GM12878 (cell line): ENCODE data around the gene UBR7. TPM values are rescaled to one million over a fixed set of nuclear protein-coding genes. Genes with fewer than 3 reads are reported as not detected.

Experiments
- ATAC-seq: fragments of 200-7000 bp; cut with Tn5 transposase; 3 replicates; pipeline ENCODE4 v1.9.1; 2020; ENCODE audit warnings: mild to moderate bottlenecking, moderate library complexity
- BruUV-seq: library from RNA; stranded (reverse); fragments of 400-500 nt; replicated peaks from 2 replicates; lab custom pipeline; 2021; lab: Mats Ljungman, UMichigan
- CTCF ChIA-PET: fragments of 300-600 bp; sonication (Branson Sonifier 250); formaldehyde crosslinking; extraction: SDS; loops from one replicate; lab custom pipeline; 2021; ENCODE audit warnings: inconsistent platforms; lab: Yijun Ruan, JAX
- POLR2A ChIA-PET: fragments of 350-600 bp; formaldehyde crosslinking; extraction: SDS; loops from one replicate; lab custom pipeline; 2021; ENCODE audit warnings: inconsistent platforms; lab: Charles Lee
- RAD21 ChIA-PET: fragments of 300-600 bp; sonication (Branson Sonifier 250); formaldehyde crosslinking; loops from one replicate; lab custom pipeline; 2023; ENCODE audit warnings: antibody characterized with exemption; ENCODE audit not compliant: unreplicated experiment; lab: Charles Lee
- SMC1A ChIA-PET: fragments of 300-600 bp; sonication (Branson Sonifier 250); formaldehyde crosslinking; loops from one replicate; lab custom pipeline; 2023; ENCODE audit not compliant: unreplicated experiment, uncharacterized antibody; lab: Charles Lee
- DNase-seq: peaks from one replicate; pipeline ENCODE4 v3.0.0-alpha.2; 2011; ENCODE audit warnings: low read depth, low spot score
- FAIRE-seq: peaks from 3 replicates; lab custom pipeline; 2011; peaks lifted over from hg19 to GRCh38; lab: Jason Lieb, UNC
- H2AFZ ChIP-seq: 2 replicates; pipeline ENCODE4 v1.6.0; 2011; ENCODE audit warnings: low read depth, low read length, control low read depth; ENCODE audit not compliant: control insufficient read depth
- H3K27ac ChIP-seq: 2 replicates; pipeline ENCODE4 v1.5.1; 2011; ENCODE audit warnings: control low read depth; ENCODE audit not compliant: control insufficient read depth, insufficient read depth
- H3K27me3 ChIP-seq, 2 experiments: replicated peaks in 1 of 2; 2 replicates each; pipeline versions ENCODE4 v1.6.0 to v1.6.1; 2011; ENCODE audit warnings: low read length in 1 of 2; ENCODE audit not compliant: control insufficient read depth in 2 of 2, insufficient read depth in 2 of 2
- H3K36me3 ChIP-seq, 2 experiments: 2 replicates each; pipeline ENCODE4 v1.5.1; 2011; ENCODE audit warnings: low read length in 1 of 2; ENCODE audit not compliant: control insufficient read depth in 2 of 2, insufficient read depth in 2 of 2
- H3K4me1 ChIP-seq: 2 replicates; pipeline ENCODE4 v1.6.1; 2011; ENCODE audit warnings: mild to moderate bottlenecking, low read length, moderate library complexity, mixed read lengths; ENCODE audit not compliant: control insufficient read depth, insufficient read depth
- H3K4me2 ChIP-seq: 2 replicates; pipeline ENCODE4 v1.6.0; 2011; ENCODE audit warnings: control low read depth; ENCODE audit not compliant: control insufficient read depth, insufficient read depth
- H3K4me3 ChIP-seq: fragments of 200-600 bp; sonication (generic); 2 replicates; pipeline ENCODE4 v1.5.1; 2016
- H3K79me2 ChIP-seq: 2 replicates; pipeline ENCODE4 v1.6.0; 2011; ENCODE audit warnings: low read length; ENCODE audit not compliant: control insufficient read depth, insufficient read depth
- H3K9ac ChIP-seq: 2 replicates; pipeline ENCODE4 v1.8.0; 2011; ENCODE audit warnings: low read length, control low read depth, mixed read lengths; ENCODE audit not compliant: control insufficient read depth, insufficient read depth
- H3K9me3 ChIP-seq: replicated peaks from 3 replicates; pipeline ENCODE4 v1.5.1; 2011; ENCODE audit warnings: mild to moderate bottlenecking, low read length; ENCODE audit not compliant: control insufficient read depth, insufficient read depth
- H4K20me1 ChIP-seq: 2 replicates; pipeline ENCODE4 v1.6.0; 2011; ENCODE audit not compliant: control insufficient read depth, insufficient read depth
- BCL11A ChIP-seq: IDR thresholded peaks from 2 replicates; pipeline ENCODE4 v1.6.1; 2011; ENCODE audit warnings: low read depth, low read length
- CBX5 ChIP-seq: sonication (generic); IDR thresholded peaks from 2 replicates; pipeline ENCODE4 v1.6.1; 2016; ENCODE audit warnings: low read depth, moderate library complexity, mild to moderate bottlenecking, inconsistent platforms
- EP300 ChIP-seq, 2 experiments: fragments of 150-350 bp in 1 of 2; IDR thresholded peaks; 2 replicates each; pipeline ENCODE4 v1.6.1; 2011 to 2012; ENCODE audit warnings: low read depth in 2 of 2, low read length in 2 of 2, borderline replicate concordance in 1 of 2, improper control_type of control experiment in 1 of 2, inconsistent platforms in 1 of 2; ENCODE audit not compliant: control insufficient read depth in 1 of 2
- EZH2 ChIP-seq: IDR thresholded peaks from 2 replicates; pipeline ENCODE4 v1.6.1; 2012; ENCODE audit warnings: low read depth, mild to moderate bottlenecking, control low read depth, inconsistent platforms, low read length, borderline replicate concordance; ENCODE audit not compliant: control insufficient read depth
- GATAD2B ChIP-seq: fragments of 450-650 bp; conservative IDR thresholded peaks from 2 replicates; pipeline ENCODE4 v1.6.1; 2017; ENCODE audit warnings: low read depth, mild to moderate bottlenecking, moderate library complexity
- NFYA ChIP-seq: IDR thresholded peaks from 2 replicates; pipeline ENCODE4 v1.6.1; 2011; ENCODE audit warnings: low read depth, mild to moderate bottlenecking, low read length, improper control_type of control experiment, borderline replicate concordance
- NR2F1 ChIP-seq: fragments of 450-650 bp; conservative IDR thresholded peaks from 2 replicates; pipeline ENCODE4 v1.6.1; 2017; ENCODE audit warnings: mild to moderate bottlenecking
- NRF1 ChIP-seq: conservative IDR thresholded peaks from 2 replicates; pipeline ENCODE4 v1.6.1; 2011; ENCODE audit warnings: mild to moderate bottlenecking, low read depth, low read length, improper control_type of control experiment
- SMAD5 ChIP-seq: IDR thresholded peaks from 2 replicates; pipeline ENCODE4 v1.6.1; 2016; ENCODE audit warnings: antibody characterized with exemption, low read depth
- SPI1 ChIP-seq: IDR thresholded peaks from 2 replicates; pipeline ENCODE4 v1.6.1; 2011; ENCODE audit warnings: low read depth, mild to moderate bottlenecking, low read length, moderate library complexity, borderline replicate concordance; ENCODE audit not compliant: insufficient read depth
- SRF ChIP-seq, 2 experiments: IDR thresholded peaks; 2 replicates each; pipeline ENCODE4 v1.6.1; 2011; ENCODE audit warnings: low read depth in 2 of 2, low read length in 2 of 2, mild to moderate bottlenecking in 1 of 2, moderate library complexity in 1 of 2
- TARDBP ChIP-seq: IDR thresholded peaks from 2 replicates; pipeline ENCODE4 v1.6.1; 2016; ENCODE audit warnings: borderline replicate concordance
- ZNF384 ChIP-seq: IDR thresholded peaks from 2 replicates; pipeline ENCODE4 v1.6.1; 2012; ENCODE audit warnings: low read depth, mild to moderate bottlenecking, low read length, improper control_type of control experiment, borderline replicate concordance
- ZSCAN29 ChIP-seq: fragments of 450-650 bp; IDR thresholded peaks from 2 replicates; pipeline ENCODE4 v1.6.1; 2017; ENCODE audit warnings: mild to moderate bottlenecking, moderate library complexity
- WGBS: methylation state at CpG from one replicate; pipeline ENCODE4 v1.1.6; 2016; ENCODE audit warnings: low lambda C conversion rate; ENCODE audit not compliant: insufficient replicate concordance, insufficient coverage; ENCODE audit errors: missing lambda C conversion rate; 5-methylcytosine and 5-hydroxymethylcytosine counted together
- in situ Hi-C: fragments of 300-500 bp; cut with MboI; formaldehyde crosslinking; loops from 9 replicates; pipeline ENCODE4 v1.14.3; 2018; ENCODE audit warnings: mixed read lengths
- intact Hi-C: fragments of 100-400 bp; cut with micrococcal nuclease; formaldehyde crosslinking; loops from one replicate; pipeline ENCODE4 v1.14.2; 2022; ENCODE audit not compliant: unreplicated experiment
- polyA plus RNA-seq, 11 experiments: library from polyadenylated mRNA; depleted of rRNA in 4 of 11; unstranded in 6 of 11; stranded (reverse) in 5 of 11; fragments of >200 nt; fragmentation: Nextera tagmentation in 4 of 11; fragmentation: Illumina TruSeq in 1 of 11; extraction: Ambion mirVana in 4 of 11; extraction: Trizol in 1 of 11; gene quantifications; 1 replicate in 1 of 11; 2 replicates in 10 of 11; pipeline versions ENCODE4 v1.2.1 to v1.2.3, GENCODE V29; 2011 to 2016; ENCODE audit warnings: inconsistent platforms in 2 of 11, missing spikeins in 2 of 11, low read depth in 1 of 11
- total RNA-seq, 4 experiments: library from RNA; depleted of rRNA in 3 of 4; stranded (reverse); fragments of >200 nt in 3 of 4; fragmentation: Illumina TruSeq in 1 of 4; extraction: Trizol in 1 of 4; gene quantifications; 2 replicates each; pipeline versions ENCODE4 v1.2.1 to v1.2.3, GENCODE V29; 2013 to 2021
- TF ChIP-seq, protein P1 (sequence below): fragments of 450-650 bp; IDR thresholded peaks from 2 replicates; pipeline ENCODE4 v1.6.1; 2017; ENCODE audit warnings: borderline replicate concordance
- TF ChIP-seq, protein P2 (sequence below): IDR thresholded peaks from 2 replicates; pipeline ENCODE4 v1.6.1; 2011; ENCODE audit warnings: borderline replicate concordance, low read depth, mild to moderate bottlenecking, moderate library complexity, low read length; ENCODE audit not compliant: insufficient read depth, poor library complexity, severe bottlenecking
- TF ChIP-seq, protein P3 (sequence below): fragments of 450-650 bp; IDR thresholded peaks from 2 replicates; pipeline ENCODE4 v1.6.1; 2018; ENCODE audit warnings: mild to moderate bottlenecking, low read depth, moderate library complexity; ENCODE audit not compliant: partially characterized antibody

Gene UBR7
- total and polyA plus RNA-seq, 10 of the 15 experiments (the other 5 are each of a cell fraction or from before 2014, with no cell fraction given), result 14.3 to 85.6 (median 49.9) TPM

DNA sequence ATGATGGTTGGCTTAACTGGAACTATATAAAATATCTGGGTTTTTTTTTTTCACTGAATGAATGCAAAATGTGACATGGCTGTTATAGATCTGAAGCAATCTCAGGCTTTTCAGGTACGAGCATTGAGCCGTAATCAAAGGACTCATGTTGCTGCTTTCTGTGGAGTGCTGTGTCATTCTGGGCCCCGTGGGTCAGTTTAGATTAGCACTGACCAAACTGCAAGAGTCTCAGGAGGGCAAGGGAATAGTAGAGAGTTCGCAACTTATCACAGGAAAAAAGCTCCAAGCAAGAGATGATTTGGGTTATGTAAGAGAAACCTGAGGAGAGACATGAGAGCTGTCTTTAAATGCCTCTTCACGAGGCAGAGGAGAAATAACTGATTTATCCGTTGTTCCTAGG, 59.1 kb downstream of the UBR7 start:
- Histone ChIP-seq H3K36me3 (peaks cover 4 to 11% of the 10 kb centered on the region in 2 experiments), H3K79me2 (no peaks in the 10 kb centered on the region; the same call in 1 of the 2 replicates), H3K27me3 (no peaks in the 10 kb centered on the region), H3K9ac (no peak overlapping the region), H3K4me1 (no peaks in the 10 kb centered on the region), H3K27ac (no peak overlapping the region), H3K9me3 (no peaks in the 10 kb centered on the region), H3K4me3 (no peak overlapping the region), H4K20me1 (no peaks in the 10 kb centered on the region), H2AFZ (no peak overlapping the region), H3K4me2 (no peak overlapping the region)
- in situ Hi-C loops (no loop called here), intact Hi-C loops (no loop called here)
- CTCF ChIA-PET, result interaction anchor here (1.3 kb wide), 1 partner anchor 8 kb away, joined by 3 read pairs; no protein-coding TSS in a partner anchor
- SMC1A ChIA-PET, result interaction anchor here (0.5 to 1.4 kb wide), 3 partner anchors 9 to 288 kb away, joined by 3 to 6 read pairs (median 3); no protein-coding TSS in a partner anchor
- no TSS peak for BruUV-seq
- POLR2A ChIA-PET, result no interaction called here
- RAD21 ChIA-PET, result no interaction called here
- no peak for ATAC-seq
- WGBS, result 89% methylated on average over 6 of the region's 6 CpGs
- FAIRE-seq, result no peak
- no peak for DNase-seq
- TF ChIP-seq SPI1, result no peak
- no peak for TF ChIP-seq EZH2
- no peak for TF ChIP-seq CBX5
- no peak for TF ChIP-seq SRF (IDR thresholded peaks at IDR 0.05; ENCODE audit: low read depth in 2 of 2, low read length in 2 of 2)
- no peak for TF ChIP-seq NRF1
- no peak for TF ChIP-seq NR2F1
- TF ChIP-seq, protein P1, sequence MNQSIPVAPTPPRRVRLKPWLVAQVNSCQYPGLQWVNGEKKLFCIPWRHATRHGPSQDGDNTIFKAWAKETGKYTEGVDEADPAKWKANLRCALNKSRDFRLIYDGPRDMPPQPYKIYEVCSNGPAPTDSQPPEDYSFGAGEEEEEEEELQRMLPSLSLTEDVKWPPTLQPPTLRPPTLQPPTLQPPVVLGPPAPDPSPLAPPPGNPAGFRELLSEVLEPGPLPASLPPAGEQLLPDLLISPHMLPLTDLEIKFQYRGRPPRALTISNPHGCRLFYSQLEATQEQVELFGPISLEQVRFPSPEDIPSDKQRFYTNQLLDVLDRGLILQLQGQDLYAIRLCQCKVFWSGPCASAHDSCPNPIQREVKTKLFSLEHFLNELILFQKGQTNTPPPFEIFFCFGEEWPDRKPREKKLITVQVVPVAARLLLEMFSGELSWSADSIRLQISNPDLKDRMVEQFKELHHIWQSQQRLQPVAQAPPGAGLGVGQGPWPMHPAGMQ, result no peak
- TF ChIP-seq ZNF384, result no peak
- TF ChIP-seq BCL11A, result no peak
- TF ChIP-seq, protein P2, sequence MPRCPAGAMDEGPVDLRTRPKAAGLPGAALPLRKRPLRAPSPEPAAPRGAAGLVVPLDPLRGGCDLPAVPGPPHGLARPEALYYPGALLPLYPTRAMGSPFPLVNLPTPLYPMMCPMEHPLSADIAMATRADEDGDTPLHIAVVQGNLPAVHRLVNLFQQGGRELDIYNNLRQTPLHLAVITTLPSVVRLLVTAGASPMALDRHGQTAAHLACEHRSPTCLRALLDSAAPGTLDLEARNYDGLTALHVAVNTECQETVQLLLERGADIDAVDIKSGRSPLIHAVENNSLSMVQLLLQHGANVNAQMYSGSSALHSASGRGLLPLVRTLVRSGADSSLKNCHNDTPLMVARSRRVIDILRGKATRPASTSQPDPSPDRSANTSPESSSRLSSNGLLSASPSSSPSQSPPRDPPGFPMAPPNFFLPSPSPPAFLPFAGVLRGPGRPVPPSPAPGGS, result no peak
- TF ChIP-seq, protein P3, sequence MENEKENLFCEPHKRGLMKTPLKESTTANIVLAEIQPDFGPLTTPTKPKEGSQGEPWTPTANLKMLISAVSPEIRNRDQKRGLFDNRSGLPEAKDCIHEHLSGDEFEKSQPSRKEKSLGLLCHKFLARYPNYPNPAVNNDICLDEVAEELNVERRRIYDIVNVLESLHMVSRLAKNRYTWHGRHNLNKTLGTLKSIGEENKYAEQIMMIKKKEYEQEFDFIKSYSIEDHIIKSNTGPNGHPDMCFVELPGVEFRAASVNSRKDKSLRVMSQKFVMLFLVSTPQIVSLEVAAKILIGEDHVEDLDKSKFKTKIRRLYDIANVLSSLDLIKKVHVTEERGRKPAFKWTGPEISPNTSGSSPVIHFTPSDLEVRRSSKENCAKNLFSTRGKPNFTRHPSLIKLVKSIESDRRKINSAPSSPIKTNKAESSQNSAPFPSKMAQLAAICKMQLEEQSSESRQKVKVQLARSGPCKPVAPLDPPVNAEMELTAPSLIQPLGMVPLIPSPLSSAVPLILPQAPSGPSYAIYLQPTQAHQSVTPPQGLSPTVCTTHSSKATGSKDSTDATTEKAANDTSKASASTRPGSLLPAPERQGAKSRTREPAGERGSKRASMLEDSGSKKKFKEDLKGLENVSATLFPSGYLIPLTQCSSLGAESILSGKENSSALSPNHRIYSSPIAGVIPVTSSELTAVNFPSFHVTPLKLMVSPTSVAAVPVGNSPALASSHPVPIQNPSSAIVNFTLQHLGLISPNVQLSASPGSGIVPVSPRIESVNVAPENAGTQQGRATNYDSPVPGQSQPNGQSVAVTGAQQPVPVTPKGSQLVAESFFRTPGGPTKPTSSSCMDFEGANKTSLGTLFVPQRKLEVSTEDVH, result no peak
- no peak for TF ChIP-seq ZSCAN29
- TF ChIP-seq EP300 (IDR thresholded peaks at IDR 0.05; ENCODE audit: borderline replicate concordance in 1 of 2, control insufficient read depth in 1 of 2, low read depth in 2 of 2, low read length in 2 of 2), result no peak
- TF ChIP-seq GATAD2B, result no peak
- TF ChIP-seq TARDBP, result no peak
- TF ChIP-seq SMAD5, result no peak
- TF ChIP-seq NFYA, result no peak
